Vagina (tissue), 2 donors: ENCODE data around the gene RAB11FIP3.

ENCODE experiments used
- CTCF ChIP-seq, 3 experiments: fragments of 450-650 bp in 2 of 3; fragments of 200-600 bp in 1 of 3; sonication (generic) in 1 of 3; IDR thresholded peaks; one replicate each; pipeline ENCODE4 v1.5.1; 2017 to 2019; ENCODE audit warnings: antibody characterized with exemption in 3 of 3, mild to moderate bottlenecking in 2 of 3, moderate library complexity in 2 of 3
- POLR2AphosphoS5 ChIP-seq, 2 donors: sonication (generic); formaldehyde crosslinking; IDR thresholded peaks; one replicate each; pipeline ENCODE4 v1.9.0; 2017; ENCODE audit warnings: antibody characterized with exemption in 2 of 2, mild to moderate bottlenecking in 2 of 2, low read depth in 1 of 2; ENCODE audit not compliant: insufficient read depth in 1 of 2

GRCh38 chr16:379961-380761 is 45.3 kb upstream of the RAB11FIP3 start:
- TF ChIP-seq CTCF (IDR thresholded peaks at IDR 0.05) (no peak), POLR2AphosphoS5 (IDR thresholded peaks at IDR 0.05; ENCODE audit: insufficient read depth in 1 of 2, low read depth in 1 of 2) (no peak)
